Measurements from ENCODE around the gene VPS37D. TPM values are rescaled to one million over a fixed set of nuclear protein-coding genes. Genes with fewer than 3 reads are reported as not detected.
"Not testable (repeated sequence)": the region's sequence is repeated elsewhere in the genome, so short reads cannot be mapped to it uniquely, and the experiment has no call there.

The VPS37D gene
- total and polyA plus RNA-seq, 8 donors = 0.55 to 2.4 (median 2.2) TPM; not detected in 4

DNA sequence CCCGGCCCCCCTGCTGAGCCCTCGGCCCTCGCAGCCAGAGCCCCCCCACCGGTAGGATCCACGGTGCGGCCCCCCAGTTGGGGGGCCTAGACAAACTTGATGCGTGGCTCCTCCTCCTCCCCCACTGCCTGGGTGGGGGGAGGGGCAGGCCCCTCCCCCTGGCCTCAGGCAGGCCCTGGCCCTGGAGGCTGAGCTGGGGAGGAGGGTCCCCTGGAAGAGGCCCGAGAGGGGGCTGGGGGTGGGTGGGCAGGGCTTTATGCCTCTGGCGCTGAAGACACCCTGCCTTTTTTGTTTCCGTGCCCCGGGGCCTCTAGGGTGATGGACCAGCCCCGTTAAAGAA, 3.7 kb downstream of the VPS37D start:
- no peak overlapping the region for H3K4me3 ChIP-seq
- intact Hi-C loops (cut with DNase I; ENCODE audit: low total_unique reads) = no loop called here
- no peaks in the 10 kb centered on the region for H3K9me3 ChIP-seq
- peaks cover 18 to 24% (median 19%) of the 10 kb centered on the region in 4 donors for H3K4me1 ChIP-seq
- peaks cover 0 to 15% (median 5%) of the 10 kb centered on the region in 3 donors for H3K27me3 ChIP-seq
- TF ChIP-seq POLR2A (IDR thresholded peaks at IDR 0.05) (no peak), EP300 (IDR thresholded peaks at IDR 0.05) (no peak), POLR2AphosphoS5 (IDR thresholded peaks at IDR 0.05) (no peak)
- TF ChIP-seq, protein P1, sequence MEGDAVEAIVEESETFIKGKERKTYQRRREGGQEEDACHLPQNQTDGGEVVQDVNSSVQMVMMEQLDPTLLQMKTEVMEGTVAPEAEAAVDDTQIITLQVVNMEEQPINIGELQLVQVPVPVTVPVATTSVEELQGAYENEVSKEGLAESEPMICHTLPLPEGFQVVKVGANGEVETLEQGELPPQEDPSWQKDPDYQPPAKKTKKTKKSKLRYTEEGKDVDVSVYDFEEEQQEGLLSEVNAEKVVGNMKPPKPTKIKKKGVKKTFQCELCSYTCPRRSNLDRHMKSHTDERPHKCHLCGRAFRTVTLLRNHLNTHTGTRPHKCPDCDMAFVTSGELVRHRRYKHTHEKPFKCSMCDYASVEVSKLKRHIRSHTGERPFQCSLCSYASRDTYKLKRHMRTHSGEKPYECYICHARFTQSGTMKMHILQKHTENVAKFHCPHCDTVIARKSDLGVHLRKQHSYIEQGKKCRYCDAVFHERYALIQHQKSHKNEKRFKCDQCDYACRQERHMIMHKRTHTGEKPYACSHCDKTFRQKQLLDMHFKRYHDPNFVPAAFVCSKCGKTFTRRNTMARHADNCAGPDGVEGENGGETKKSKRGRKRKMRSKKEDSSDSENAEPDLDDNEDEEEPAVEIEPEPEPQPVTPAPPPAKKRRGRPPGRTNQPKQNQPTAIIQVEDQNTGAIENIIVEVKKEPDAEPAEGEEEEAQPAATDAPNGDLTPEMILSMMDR (IDR thresholded peaks at IDR 0.05) = no peak
- no peak overlapping the region for H3K27ac ChIP-seq
- no peaks in the 10 kb centered on the region for H3K36me3 ChIP-seq
- 46 to 68% (median 50%) methylated on average over 4 to 12 of the region's 12 CpGs for WGBS, 5 donors
- no peak for DNase-seq

DNA sequence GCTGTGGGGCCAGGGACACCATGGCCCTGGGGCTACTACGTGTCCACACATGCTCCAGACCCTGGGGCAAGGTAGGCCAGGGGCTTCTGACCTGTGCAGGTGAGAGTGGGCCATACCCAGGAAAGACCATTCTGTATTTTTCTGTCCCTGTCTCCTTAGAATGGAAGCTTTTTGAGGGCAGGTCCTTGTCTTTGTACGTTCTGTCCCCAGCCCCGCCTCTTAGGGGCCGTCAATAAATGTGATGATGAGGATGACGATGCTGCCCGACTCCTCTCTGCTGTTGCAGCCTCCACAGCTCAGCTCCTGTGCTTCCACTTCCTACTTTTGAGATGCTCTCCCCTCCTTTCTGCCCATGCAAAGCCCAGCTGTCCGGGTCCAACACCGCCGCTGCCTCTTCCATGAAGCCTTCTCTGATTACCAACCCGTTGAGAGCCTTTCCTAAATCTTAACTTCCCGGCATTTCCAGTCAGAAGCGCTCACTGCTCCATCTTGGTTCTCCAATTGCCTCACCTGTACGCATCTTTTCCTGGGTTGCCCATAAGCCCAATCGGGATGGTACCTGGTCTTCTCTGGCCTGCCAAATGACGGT, 4.3 kb downstream of the VPS37D start:
- H3K36me3 ChIP-seq = no peaks in the 10 kb centered on the region
- H3K9me3 ChIP-seq = no peaks in the 10 kb centered on the region
- peaks cover 18 to 22% (median 19%) of the 10 kb centered on the region in 4 donors for H3K4me1 ChIP-seq
- no peak for DNase-seq
- H3K27ac ChIP-seq = no peak overlapping the region
- H3K27me3 ChIP-seq = peaks cover 0 to 15% (median 5%) of the 10 kb centered on the region in 3 donors
- 90 to 94% (median 92%) methylated on average over 15 of the region's 15 CpGs for WGBS, 5 donors
- intact Hi-C loops (cut with DNase I; ENCODE audit: low total_unique reads) = no loop called here
- H3K4me3 ChIP-seq = no peak overlapping the region
- TF ChIP-seq POLR2A (IDR thresholded peaks at IDR 0.05) (no peak), POLR2AphosphoS5 (IDR thresholded peaks at IDR 0.05) (no peak), EP300 (IDR thresholded peaks at IDR 0.05) (no peak)
- TF ChIP-seq, protein P1 (IDR thresholded peaks at IDR 0.05) = no peak

DNA sequence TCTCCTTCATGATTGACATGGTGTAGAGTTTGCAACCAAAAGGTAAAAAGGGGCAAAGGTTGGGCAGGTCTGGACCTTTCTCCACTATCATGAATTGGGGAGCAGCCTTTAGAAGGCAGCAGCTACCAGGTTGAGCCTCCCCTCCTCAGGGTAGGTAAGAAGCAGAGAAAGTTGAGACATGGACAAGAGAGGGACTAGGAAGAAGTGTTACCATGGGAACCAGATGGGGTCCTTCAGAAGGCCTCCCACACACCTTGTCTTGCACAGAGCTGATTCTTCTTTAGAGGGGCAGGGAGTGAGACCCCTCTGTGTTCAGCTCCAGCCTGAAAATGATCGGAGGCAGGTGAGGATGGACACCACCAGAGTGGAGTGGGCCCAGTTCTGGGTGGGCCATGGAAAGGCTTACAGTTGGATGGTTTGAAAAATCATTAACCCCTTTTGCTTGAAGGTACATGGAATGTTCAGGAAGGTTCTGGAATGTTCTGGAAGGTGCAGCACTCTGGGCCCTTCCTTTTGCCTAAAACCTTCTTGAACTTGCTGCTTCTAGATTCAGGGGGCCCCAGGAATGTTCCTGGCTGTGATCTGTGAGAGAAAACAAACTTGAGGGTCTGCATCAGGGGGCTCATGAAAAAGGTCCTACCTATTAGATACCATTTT, 7.0 kb downstream of the VPS37D start:
- Histone ChIP-seq H3K27ac (no peak overlapping the region), H3K4me3 (no peak overlapping the region), H3K27me3 (no peaks in the 10 kb centered on the region), H3K4me1 (peaks cover 0 to 10% (median 8%) of the 10 kb centered on the region in 4 donors), H3K36me3 (peaks cover 0 to 23% (median 16%) of the 10 kb centered on the region in 4 donors), H3K9me3 (no peaks in the 10 kb centered on the region)
- TF ChIP-seq, protein P1 (IDR thresholded peaks at IDR 0.05) = no peak
- TF ChIP-seq POLR2A (IDR thresholded peaks at IDR 0.05) = no peak
- DNase-seq = no peak
- WGBS, 5 donors = 89 to 96% (median 93%) methylated on average over 1 of the region's 1 CpG; no CpG with 5 or more reads in 1 of the 5 donors
- intact Hi-C loops (cut with DNase I; ENCODE audit: low total_unique reads) = no loop called here

DNA sequence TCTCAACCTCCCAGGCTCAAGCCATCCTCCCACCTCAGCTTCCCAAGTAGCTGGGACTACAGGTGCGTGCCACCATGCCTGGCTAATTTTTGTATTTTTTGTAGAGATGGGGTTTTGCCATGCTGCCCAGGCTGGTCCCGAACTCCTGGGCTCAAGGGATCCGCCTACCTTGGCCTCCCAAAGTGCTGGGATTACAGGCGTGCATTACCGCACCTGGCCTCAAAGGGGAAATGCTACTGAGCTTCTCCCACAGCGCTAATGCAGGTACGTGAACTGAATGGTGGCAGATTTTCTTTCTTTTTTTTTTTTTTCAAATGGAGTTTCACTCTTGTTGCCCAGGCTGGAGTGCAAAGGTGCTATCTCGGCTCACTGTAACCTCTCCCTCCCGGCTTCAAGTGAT, 8.4 kb downstream of the VPS37D start:
- WGBS, 5 donors = 61 to 68% (median 63%) methylated on average over 9 of the region's 9 CpGs
- Histone ChIP-seq H3K36me3 (peaks cover 0 to 26% (median 16%) of the 10 kb centered on the region in 4 donors), H3K4me1 (peaks cover 2 to 25% (median 21%) of the 10 kb centered on the region in 4 donors)
- H3K27ac ChIP-seq; DNase-seq; intact Hi-C loops (cut with DNase I; ENCODE audit: low total_unique reads); H3K9me3 ChIP-seq; H3K27me3 ChIP-seq; H3K4me3 ChIP-seq: not testable (repeated sequence)

DNA sequence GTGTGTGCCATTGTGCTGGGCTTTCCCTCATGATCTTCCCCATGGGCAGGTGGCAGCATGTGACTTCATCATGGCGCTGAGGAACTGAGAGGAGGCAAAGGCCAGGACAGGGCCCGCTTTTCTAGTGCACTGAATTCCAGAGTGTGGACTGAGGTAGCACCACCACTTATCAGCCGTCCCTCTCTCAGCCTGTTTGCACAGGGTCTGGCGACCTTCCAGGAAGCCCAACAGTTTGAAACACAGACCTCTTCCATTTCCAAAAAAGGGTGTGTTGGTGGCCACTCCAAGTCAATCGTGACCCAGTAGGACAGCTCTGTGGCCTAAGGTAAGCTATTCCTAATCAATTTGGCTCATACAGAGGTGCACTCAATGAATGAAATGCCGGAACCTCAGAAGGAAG, 11.2 kb downstream of the VPS37D start:
- WGBS, 5 donors = 40 to 66% (median 55%) methylated on average over 6 of the region's 6 CpGs
- no peak for TF ChIP-seq EP300 (IDR thresholded peaks at IDR 0.05)
- no peak for TF ChIP-seq POLR2A (IDR thresholded peaks at IDR 0.05)
- TF ChIP-seq, protein P1 (IDR thresholded peaks at IDR 0.05) = no peak
- TF ChIP-seq POLR2AphosphoS5 (IDR thresholded peaks at IDR 0.05) = no peak
- H3K27me3 ChIP-seq = no peaks in the 10 kb centered on the region
- H3K27ac ChIP-seq = no peak overlapping the region
- intact Hi-C loops (cut with DNase I; ENCODE audit: low total_unique reads) = no loop called here
- no peaks in the 10 kb centered on the region for H3K9me3 ChIP-seq
- no peak overlapping the region for H3K4me3 ChIP-seq
- no peak for DNase-seq
- H3K4me1 ChIP-seq = peaks cover 17 to 44% (median 39%) of the 10 kb centered on the region in 4 donors
- H3K36me3 ChIP-seq = peaks cover 0 to 26% (median 16%) of the 10 kb centered on the region in 4 donors

All from stomach (tissue), 9 donors.